Gastrocnemius medialis (tissue), 4 donors: Measurements from ENCODE around the gene ATAD3A.

Experiments used
- POLR2A ChIP-seq, 2 donors: fragments of 450-650 bp; IDR thresholded peaks; one replicate each; pipeline ENCODE4 v1.6.1; 2017; ENCODE audit warnings: antibody characterized with exemption in 2 of 2, mild to moderate bottlenecking in 2 of 2, moderate library complexity in 2 of 2
- TF ChIP-seq, protein P1 (sequence below), 5 experiments: fragments of 450-650 bp in 3 of 5; fragments of 200-600 bp in 2 of 5; sonication (generic) in 2 of 5; IDR thresholded peaks in 4 of 5; conservative IDR thresholded peaks in 1 of 5; 1 replicate in 4 of 5; 2 replicates in 1 of 5; pipeline ENCODE4 v1.5.1; 2016 to 2019; ENCODE audit warnings: antibody characterized with exemption in 5 of 5, mild to moderate bottlenecking in 3 of 5, moderate library complexity in 3 of 5

DNA sequence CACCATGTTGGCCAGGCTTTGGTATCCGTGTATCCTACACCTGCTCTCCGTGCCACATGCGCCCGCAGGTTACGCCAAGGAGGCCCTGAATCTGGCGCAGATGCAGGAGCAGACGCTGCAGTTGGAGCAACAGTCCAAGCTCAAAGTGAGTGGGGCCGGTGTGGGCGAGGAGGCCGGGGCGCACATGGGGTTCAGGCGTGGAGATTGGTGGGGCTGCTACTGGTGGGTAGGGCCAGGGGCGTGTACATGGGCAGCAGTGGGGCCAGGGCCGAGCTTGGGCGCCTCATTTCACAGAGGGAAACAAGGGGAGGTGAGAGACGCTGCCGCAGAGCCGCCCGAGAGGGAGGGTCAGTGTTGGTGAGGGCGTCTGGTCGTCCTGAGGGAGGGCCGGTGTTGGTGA is 34.8 kb upstream of the ATAD3A start:
- TF ChIP-seq, protein P1, sequence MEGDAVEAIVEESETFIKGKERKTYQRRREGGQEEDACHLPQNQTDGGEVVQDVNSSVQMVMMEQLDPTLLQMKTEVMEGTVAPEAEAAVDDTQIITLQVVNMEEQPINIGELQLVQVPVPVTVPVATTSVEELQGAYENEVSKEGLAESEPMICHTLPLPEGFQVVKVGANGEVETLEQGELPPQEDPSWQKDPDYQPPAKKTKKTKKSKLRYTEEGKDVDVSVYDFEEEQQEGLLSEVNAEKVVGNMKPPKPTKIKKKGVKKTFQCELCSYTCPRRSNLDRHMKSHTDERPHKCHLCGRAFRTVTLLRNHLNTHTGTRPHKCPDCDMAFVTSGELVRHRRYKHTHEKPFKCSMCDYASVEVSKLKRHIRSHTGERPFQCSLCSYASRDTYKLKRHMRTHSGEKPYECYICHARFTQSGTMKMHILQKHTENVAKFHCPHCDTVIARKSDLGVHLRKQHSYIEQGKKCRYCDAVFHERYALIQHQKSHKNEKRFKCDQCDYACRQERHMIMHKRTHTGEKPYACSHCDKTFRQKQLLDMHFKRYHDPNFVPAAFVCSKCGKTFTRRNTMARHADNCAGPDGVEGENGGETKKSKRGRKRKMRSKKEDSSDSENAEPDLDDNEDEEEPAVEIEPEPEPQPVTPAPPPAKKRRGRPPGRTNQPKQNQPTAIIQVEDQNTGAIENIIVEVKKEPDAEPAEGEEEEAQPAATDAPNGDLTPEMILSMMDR (IDR thresholded peaks at IDR 0.05 in 4 of 5, conservative IDR thresholded peaks at IDR 0.05 in 1 of 5) = no peak
- no peak for TF ChIP-seq POLR2A (IDR thresholded peaks at IDR 0.05)
